K562 (cell line): ENCODE data around the gene DHX35.

Experiments used
- ATF3 ChIP-seq, 2 experiments: fragments of 450-650 bp in 1 of 2; sonication (generic) in 1 of 2; formaldehyde crosslinking in 1 of 2; IDR thresholded peaks in 1 of 2; conservative IDR thresholded peaks in 1 of 2; 2 replicates each; pipeline versions ENCODE4 v1.6.1 to v1.8.1; 2016 to 2023; ENCODE audit warnings: mild to moderate bottlenecking in 2 of 2, moderate library complexity in 2 of 2, inconsistent platforms in 1 of 2, missing genetic modification reagents in 1 of 2
- BHLHE40 ChIP-seq: IDR thresholded peaks from 2 replicates; pipeline ENCODE4 v1.6.1; 2011; ENCODE audit warnings: low read length, improper control_type of control experiment
- GTF2F1 ChIP-seq: IDR thresholded peaks from 2 replicates; pipeline ENCODE4 v1.6.1; 2011; ENCODE audit warnings: low read depth, low read length, improper control_type of control experiment
- KAT2B ChIP-seq: IDR thresholded peaks from one replicate; pipeline ENCODE4 v1.6.1; 2012; ENCODE audit warnings: low read depth, mild to moderate bottlenecking, control low read depth, inconsistent platforms, low read length, moderate library complexity
- SRSF1 ChIP-seq: fragments of 200-400 bp; formaldehyde crosslinking; IDR thresholded peaks from 2 replicates; pipeline ENCODE4 v1.6.1; 2017; ENCODE audit warnings: mild to moderate bottlenecking, low read depth, low read length, moderate library complexity
- ZBTB2 ChIP-seq: fragments of 450-650 bp; IDR thresholded peaks from 2 replicates; pipeline ENCODE4 v1.6.1; 2016; ENCODE audit warnings: antibody characterized with exemption
- ZBTB34 ChIP-seq: fragments of 250-450 bp; sonication (Bioruptor Pico); IDR thresholded peaks from 2 replicates; pipeline ENCODE4 v1.8.0; 2021; ENCODE audit warnings: mild to moderate bottlenecking, moderate library complexity
- ZKSCAN8 ChIP-seq: fragments of 200-800 bp; sonication (Bioruptor generic); IDR thresholded peaks from 2 replicates; pipeline ENCODE4 v1.6.1; 2016; ENCODE audit warnings: missing genetic modification characterization, missing compliant biosample characterization

- TF ChIP-seq KAT2B (no peak), SRSF1 (no peak), ZBTB34 (no peak), BHLHE40 (no peak), ZKSCAN8 (no peak), ATF3 (IDR thresholded peaks at IDR 0.05) (no peak), ATF3 (CRISPR knock-in tag; conservative IDR thresholded peaks at IDR 0.05) (no peak), ZBTB2 (no peak), GTF2F1 (no peak)
Observed at GRCh38 chr20:38930242-38930569, 31.9 kb upstream of the DHX35 start.
